Parathyroid adenoma (tissue), 2 donors: ENCODE data around the gene PSD.

Experiments
- H2AFZ ChIP-seq: fragments of 300-600 bp; sonication (generic); one replicate; pipeline ENCODE4 v1.7.0; 2017; ENCODE audit warnings: antibody characterized with exemption, mild to moderate bottlenecking
- H3K27ac ChIP-seq: fragments of 300-600 bp; sonication (generic); one replicate; pipeline ENCODE4 v1.7.0; 2017
- H3K27me3 ChIP-seq: fragments of 300-600 bp; sonication (generic); one replicate; pipeline ENCODE4 v1.7.0; 2017; ENCODE audit warnings: low read length; ENCODE audit not compliant: control insufficient read depth, insufficient read depth
- H3K36me3 ChIP-seq: fragments of 300-600 bp; sonication (generic); one replicate; pipeline ENCODE4 v1.7.0; 2017; ENCODE audit warnings: low read length; ENCODE audit not compliant: control insufficient read depth, insufficient read depth
- H3K4me1 ChIP-seq: fragments of 300-600 bp; sonication (generic); one replicate; pipeline ENCODE4 v1.7.0; 2017; ENCODE audit warnings: control low read depth
- H3K4me2 ChIP-seq: fragments of 300-600 bp; sonication (generic); one replicate; pipeline ENCODE4 v1.7.0; 2017; ENCODE audit warnings: low read length
- H3K4me3 ChIP-seq: fragments of 300-600 bp; sonication (generic); one replicate; pipeline ENCODE4 v1.7.0; 2017; ENCODE audit warnings: low read depth, low read length
- H3K79me2 ChIP-seq: fragments of 300-600 bp; sonication (generic); one replicate; pipeline ENCODE4 v1.7.0; 2017; ENCODE audit warnings: control low read depth
- H3K9ac ChIP-seq: fragments of 300-600 bp; sonication (generic); one replicate; pipeline ENCODE4 v1.7.0; 2017; ENCODE audit warnings: mild to moderate bottlenecking
- H3K9me3 ChIP-seq: fragments of 300-600 bp; sonication (generic); one replicate; pipeline ENCODE4 v1.7.0; 2017; ENCODE audit warnings: low read length; ENCODE audit not compliant: control insufficient read depth
- TF ChIP-seq, protein P1 (sequence below): fragments of 300-600 bp; sonication (generic); IDR thresholded peaks from one replicate; pipeline ENCODE4 v1.7.0; 2017; ENCODE audit warnings: antibody characterized with exemption, mild to moderate bottlenecking
- donor health status: primary hyperparathyroidism.

PSD gene

GRCh38 chr10:102400076-102400475 is 18.5 kb downstream of the PSD start:
- TF ChIP-seq, protein P1, sequence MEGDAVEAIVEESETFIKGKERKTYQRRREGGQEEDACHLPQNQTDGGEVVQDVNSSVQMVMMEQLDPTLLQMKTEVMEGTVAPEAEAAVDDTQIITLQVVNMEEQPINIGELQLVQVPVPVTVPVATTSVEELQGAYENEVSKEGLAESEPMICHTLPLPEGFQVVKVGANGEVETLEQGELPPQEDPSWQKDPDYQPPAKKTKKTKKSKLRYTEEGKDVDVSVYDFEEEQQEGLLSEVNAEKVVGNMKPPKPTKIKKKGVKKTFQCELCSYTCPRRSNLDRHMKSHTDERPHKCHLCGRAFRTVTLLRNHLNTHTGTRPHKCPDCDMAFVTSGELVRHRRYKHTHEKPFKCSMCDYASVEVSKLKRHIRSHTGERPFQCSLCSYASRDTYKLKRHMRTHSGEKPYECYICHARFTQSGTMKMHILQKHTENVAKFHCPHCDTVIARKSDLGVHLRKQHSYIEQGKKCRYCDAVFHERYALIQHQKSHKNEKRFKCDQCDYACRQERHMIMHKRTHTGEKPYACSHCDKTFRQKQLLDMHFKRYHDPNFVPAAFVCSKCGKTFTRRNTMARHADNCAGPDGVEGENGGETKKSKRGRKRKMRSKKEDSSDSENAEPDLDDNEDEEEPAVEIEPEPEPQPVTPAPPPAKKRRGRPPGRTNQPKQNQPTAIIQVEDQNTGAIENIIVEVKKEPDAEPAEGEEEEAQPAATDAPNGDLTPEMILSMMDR = no peak

GRCh38 chr10:102399217-102400021 is 19.2 kb downstream of the PSD start:
- Histone ChIP-seq H3K4me2 (peak overlapping the region; percentile 96), H3K79me2 (no peaks in the 10 kb centered on the region), H3K4me3 (peak overlapping the region; percentile 56), H3K4me1 (peaks cover 11% of the 10 kb centered on the region), H2AFZ (peak overlapping the region; percentile 92), H3K36me3 (no peaks in the 10 kb centered on the region), H3K27me3 (no peaks in the 10 kb centered on the region), H3K9me3 (no peaks in the 10 kb centered on the region), H3K27ac (peak overlapping the region; percentile 46), H3K9ac (no peak overlapping the region)
- TF ChIP-seq, protein P1 = peak; percentile 95

More at GRCh38 chr10:102400076-102400475, 18.5 kb downstream of the PSD start:
- H3K9me3 ChIP-seq = no peaks in the 10 kb centered on the region
- H3K4me1 ChIP-seq = peaks cover 11% of the 10 kb centered on the region
- H3K27me3 ChIP-seq = no peaks in the 10 kb centered on the region
- no peak overlapping the region for H2AFZ ChIP-seq
- no peak overlapping the region for H3K27ac ChIP-seq
- no peaks in the 10 kb centered on the region for H3K79me2 ChIP-seq
- H3K4me3 ChIP-seq = no peak overlapping the region
- H3K9ac ChIP-seq = no peak overlapping the region
- H3K4me2 ChIP-seq = peak overlapping the region; percentile 96
- no peaks in the 10 kb centered on the region for H3K36me3 ChIP-seq

DNA sequence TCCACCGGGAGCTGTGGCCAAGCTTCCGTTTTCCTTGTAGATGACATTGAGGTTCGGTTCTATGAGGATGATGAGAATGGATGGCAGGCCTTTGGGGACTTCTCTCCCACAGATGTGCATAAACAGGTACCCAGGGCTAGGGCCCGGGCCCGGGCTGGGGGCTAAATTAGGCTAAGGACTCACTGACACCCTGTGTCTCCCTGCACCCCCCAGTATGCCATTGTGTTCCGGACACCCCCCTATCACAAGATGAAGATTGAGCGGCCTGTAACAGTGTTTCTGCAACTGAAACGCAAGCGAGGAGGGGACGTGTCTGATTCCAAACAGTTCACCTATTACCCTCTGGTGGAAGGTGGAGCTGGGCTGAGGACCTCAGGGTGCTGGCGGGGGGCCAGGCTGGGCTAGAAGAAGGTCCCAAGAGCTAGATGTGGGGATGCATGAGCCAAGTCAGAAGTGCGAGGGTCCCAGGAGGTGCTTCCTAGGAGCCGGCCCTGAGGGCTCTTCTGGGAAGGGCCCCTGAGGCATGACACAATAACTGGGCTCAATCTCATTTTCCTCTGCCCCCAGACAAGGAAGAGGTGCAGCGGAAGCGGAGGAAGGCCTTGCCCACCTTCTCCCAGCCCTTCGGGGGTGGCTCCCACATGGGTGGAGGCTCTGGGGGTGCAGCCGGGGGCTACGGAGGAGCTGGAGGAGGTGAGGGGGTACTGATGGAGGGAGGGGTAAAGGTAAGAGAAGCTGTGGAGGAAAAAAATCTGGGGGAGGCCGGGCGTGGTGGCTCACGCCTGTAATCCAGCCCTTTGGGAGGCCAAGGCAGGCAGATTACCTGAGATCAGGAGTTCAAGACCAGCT is 20.2 kb downstream of the PSD start:
- H3K79me2 ChIP-seq = no peaks in the 10 kb centered on the region
- H3K36me3 ChIP-seq = no peaks in the 10 kb centered on the region
- H3K4me1 ChIP-seq = peaks cover 8% of the 10 kb centered on the region
- TF ChIP-seq, protein P1 = no peak
- H2AFZ ChIP-seq = no peak overlapping the region
- H3K4me3 ChIP-seq = no peak overlapping the region
- H3K27me3 ChIP-seq = no peaks in the 10 kb centered on the region
- H3K9ac ChIP-seq = no peak overlapping the region
- H3K9me3 ChIP-seq = no peaks in the 10 kb centered on the region
- H3K4me2 ChIP-seq = no peak overlapping the region
- H3K27ac ChIP-seq = no peak overlapping the region

- no peaks in the 10 kb centered on the region for H3K9me3 ChIP-seq
- no peak overlapping the region for H3K9ac ChIP-seq
- no peaks in the 10 kb centered on the region for H3K27me3 ChIP-seq
- no peak overlapping the region for H3K27ac ChIP-seq
- H2AFZ ChIP-seq = no peak overlapping the region
- H3K36me3 ChIP-seq = no peaks in the 10 kb centered on the region
- TF ChIP-seq, protein P1 = no peak
- peaks cover 8% of the 10 kb centered on the region for H3K4me1 ChIP-seq
- H3K4me2 ChIP-seq = no peak overlapping the region
- H3K79me2 ChIP-seq = no peaks in the 10 kb centered on the region
- H3K4me3 ChIP-seq = no peak overlapping the region
Observed at GRCh38 chr10:102397222-102398171, 21.1 kb downstream of the PSD start.
